Large intestine (tissue), 3 donors: ENCODE data around the gene PRDM1. TPM values are rescaled to one million over a fixed set of nuclear protein-coding genes. Genes with fewer than 3 reads are reported as not detected.

Experiments used
- DNase-seq, 2 donors: peaks; one replicate each; pipeline versions ENCODE4 v3.0.0 to v3.0.0-alpha.2; 2013
- H3K27ac ChIP-seq: one replicate; pipeline ENCODE4 v1.5.1; 2013; ENCODE audit warnings: low read length
- H3K27me3 ChIP-seq: 2 replicates; pipeline ENCODE4 v1.6.1; 2013; ENCODE audit warnings: low read length; ENCODE audit not compliant: control insufficient read depth, insufficient read depth
- H3K36me3 ChIP-seq: 2 replicates; pipeline ENCODE4 v1.6.1; 2013; ENCODE audit warnings: low read length; ENCODE audit not compliant: control insufficient read depth, insufficient read depth
- H3K4me1 ChIP-seq: one replicate; pipeline ENCODE4 v1.6.1; 2013; ENCODE audit warnings: low read length; ENCODE audit not compliant: control insufficient read depth, insufficient read depth
- H3K4me3 ChIP-seq: one replicate; pipeline ENCODE4 v1.5.1; 2013; ENCODE audit warnings: low read length
- H3K9me3 ChIP-seq: one replicate; pipeline ENCODE4 v1.6.1; 2013; ENCODE audit warnings: mild to moderate bottlenecking, low read depth, low read length, moderate library complexity; ENCODE audit not compliant: control insufficient read depth
- WGBS: methylation state at CpG from one replicate; pipeline ENCODE4 v1.1.5; 2013; ENCODE audit warnings: low lambda C conversion rate; ENCODE audit not compliant: insufficient coverage; 5-methylcytosine and 5-hydroxymethylcytosine counted together
- polyA plus RNA-seq: library from polyadenylated mRNA; unstranded; fragments of 120-200 nt; gene quantifications from one replicate; pipeline ENCODE4 v1.2.1, GENCODE V29; 2013

Gene PRDM1
- polyA plus RNA-seq, 1 donor = 48.7 TPM

DNA sequence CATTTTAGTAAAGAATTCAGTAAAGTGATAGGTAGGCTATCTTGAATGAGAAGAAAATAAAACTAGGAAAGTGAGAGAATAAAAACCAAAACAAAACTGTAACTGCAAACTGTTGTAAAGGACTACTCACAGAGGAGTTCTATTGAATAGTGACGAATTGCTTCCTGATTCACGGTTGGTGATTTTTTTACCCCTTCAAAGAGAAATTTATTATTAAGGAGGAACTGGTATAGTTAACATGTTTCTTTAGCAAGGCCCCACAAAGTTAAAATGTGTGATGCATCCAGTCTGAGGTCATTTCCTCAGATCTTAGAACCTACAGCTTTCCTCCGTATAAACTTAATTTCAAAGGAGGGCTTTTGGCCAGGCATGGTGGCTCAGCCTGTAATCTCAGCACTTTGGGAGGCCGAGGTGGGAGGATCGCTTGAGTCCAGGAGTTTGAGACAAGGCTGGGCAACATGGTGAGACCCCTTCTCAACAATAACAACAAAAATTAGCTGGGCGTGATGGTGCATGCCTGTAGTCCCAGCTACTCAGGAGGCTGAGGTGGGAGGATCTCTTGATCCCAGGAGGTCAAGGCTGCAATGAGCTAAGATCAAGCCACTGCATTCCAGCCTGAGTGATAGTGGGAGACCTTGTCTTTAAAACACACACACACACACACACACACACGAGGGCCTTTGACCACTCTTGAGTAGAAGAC lies 8.3 kb downstream of the PRDM1 start:
- Histone ChIP-seq H3K9me3 (no peaks in the 10 kb centered on the region), H3K4me3 (no peak overlapping the region), H3K36me3 (peaks cover 50% of the 10 kb centered on the region), H3K4me1 (peaks cover 22% of the 10 kb centered on the region), H3K27ac (no peak overlapping the region), H3K27me3 (no peaks in the 10 kb centered on the region)
- WGBS = no CpG with 5 or more reads among the region's 7 CpGs
- DNase-seq = no peak

DNA sequence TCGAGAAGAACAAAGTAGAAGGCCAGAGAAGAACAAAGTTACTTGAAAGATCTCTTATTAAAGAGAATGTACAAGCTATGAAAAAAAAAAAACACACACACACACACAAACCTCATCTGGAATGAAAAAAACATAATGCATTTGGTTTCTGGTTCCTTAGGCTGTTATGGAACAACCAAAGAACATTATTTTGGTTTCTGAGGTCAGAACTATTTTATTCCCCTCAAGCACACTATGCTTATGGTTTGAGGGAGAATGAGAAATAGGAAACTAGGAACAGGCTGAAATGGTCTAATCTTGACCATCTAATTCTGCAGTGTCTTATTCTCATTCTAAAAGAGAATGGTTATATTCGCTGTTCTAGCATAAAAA lies 8.8 kb downstream of the PRDM1 start:
- Histone ChIP-seq H3K27ac (no peak overlapping the region), H3K4me3 (no peak overlapping the region), H3K4me1 (peaks cover 22% of the 10 kb centered on the region), H3K36me3 (peaks cover 53% of the 10 kb centered on the region), H3K27me3 (no peaks in the 10 kb centered on the region), H3K9me3 (no peaks in the 10 kb centered on the region)
- no CpG with 5 or more reads among the region's 2 CpGs for WGBS
- no peak for DNase-seq

DNA sequence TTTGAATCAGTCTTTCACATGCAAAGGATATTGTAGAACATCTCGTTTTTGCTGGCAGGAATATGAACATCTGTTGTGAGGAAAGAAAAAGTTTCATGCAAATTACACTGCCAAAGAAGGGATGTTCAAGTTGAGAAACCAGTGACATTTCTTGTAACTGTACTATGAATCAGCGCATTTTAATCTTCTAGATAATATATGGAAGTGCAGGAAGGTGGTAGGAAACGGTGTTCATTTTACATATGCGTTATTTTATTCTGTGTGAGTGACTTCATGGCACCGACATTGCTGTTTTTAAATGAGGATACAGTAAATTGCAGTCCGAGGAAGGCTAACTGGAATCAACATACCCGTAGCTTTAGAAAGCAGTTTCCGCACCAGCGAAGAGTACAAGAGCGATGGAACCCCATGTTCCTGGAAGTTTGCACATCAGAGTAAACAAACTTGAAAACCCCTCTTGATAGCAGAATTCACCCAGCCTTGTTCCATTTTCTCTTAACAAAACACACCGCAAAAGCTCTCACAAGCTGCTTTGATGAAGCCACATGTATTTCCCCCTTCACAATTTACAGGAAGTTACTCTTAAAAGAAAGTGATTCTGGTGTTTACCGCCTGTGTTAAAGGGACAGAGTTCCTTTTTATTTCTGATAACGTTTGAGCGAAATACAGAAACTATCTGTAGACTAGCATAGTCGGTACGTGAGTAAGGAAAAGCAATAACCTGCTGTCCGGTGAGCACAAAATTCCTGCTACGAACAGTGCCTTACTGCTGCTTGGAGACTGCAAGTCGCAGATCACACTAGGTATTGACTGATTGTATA lies 11.5 kb downstream of the PRDM1 start:
- no peaks in the 10 kb centered on the region for H3K27me3 ChIP-seq
- peaks cover 51% of the 10 kb centered on the region for H3K36me3 ChIP-seq
- peak overlapping the region; percentile 5 for H3K4me3 ChIP-seq
- peak overlapping the region; percentile 21 for H3K27ac ChIP-seq
- peak in 1 of 2 donors; percentile 71 for DNase-seq
- H3K9me3 ChIP-seq = no peaks in the 10 kb centered on the region
- H3K4me1 ChIP-seq = peaks cover 22% of the 10 kb centered on the region
- 25% methylated on average over 4 of the region's 19 CpGs for WGBS

DNA sequence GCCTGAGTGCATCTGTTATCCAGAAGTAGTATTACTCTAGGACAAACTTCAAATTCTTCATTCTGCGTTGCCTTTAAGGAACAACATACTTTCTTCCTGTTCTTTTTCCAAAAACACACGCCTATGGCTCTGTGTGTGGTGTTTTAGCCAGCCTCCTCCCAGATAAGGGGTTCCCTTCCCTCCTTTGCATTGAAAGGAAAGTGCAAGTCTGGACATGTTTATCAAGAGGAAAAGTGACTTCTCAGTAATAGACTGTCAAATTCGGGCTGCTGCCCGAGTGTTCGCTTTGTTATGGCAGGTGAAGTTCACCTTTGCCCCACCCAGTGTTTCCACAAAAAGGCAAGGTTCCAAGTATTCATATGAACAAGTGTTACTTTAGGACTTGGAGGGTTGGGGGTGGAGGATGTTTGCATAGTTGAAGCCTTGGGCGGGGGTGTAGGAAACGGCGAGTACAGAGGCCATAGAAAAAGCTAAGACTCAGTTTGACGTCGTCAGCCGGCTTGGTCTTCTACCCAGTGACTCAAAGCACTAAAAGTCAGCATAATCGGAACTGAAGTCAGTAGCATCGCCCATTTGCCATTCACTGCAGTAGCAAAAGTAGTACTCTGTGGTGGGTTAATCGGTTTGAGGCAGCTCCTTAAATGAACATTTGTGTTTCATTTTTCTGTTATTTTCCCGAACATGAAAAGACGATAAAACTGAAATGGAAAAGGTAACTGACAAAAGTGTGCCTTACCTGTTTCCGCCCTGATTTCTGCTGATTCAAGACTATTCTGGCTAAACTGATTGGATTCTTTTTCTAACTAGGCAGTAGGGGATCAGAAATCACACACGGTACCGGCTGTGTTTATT lies 12.5 kb downstream of the PRDM1 start:
- H3K4me1 ChIP-seq = peaks cover 22% of the 10 kb centered on the region
- H3K9me3 ChIP-seq = no peaks in the 10 kb centered on the region
- H3K27me3 ChIP-seq = no peaks in the 10 kb centered on the region
- H3K36me3 ChIP-seq = peaks cover 56% of the 10 kb centered on the region
- 83% methylated on average over 2 of the region's 19 CpGs for WGBS
- H3K27ac ChIP-seq = peak overlapping the region; percentile 21
- H3K4me3 ChIP-seq = no peak overlapping the region
- DNase-seq = peak; percentile 42 to 74

DNA sequence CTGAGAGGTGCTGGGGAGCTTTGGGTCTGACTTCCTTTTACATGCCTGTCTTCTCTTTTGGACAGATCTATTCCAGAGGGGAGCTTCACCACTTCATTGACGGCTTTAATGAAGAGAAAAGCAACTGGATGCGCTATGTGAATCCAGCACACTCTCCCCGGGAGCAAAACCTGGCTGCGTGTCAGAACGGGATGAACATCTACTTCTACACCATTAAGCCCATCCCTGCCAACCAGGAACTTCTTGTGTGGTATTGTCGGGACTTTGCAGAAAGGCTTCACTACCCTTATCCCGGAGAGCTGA lies 13.1 kb downstream of the PRDM1 start:
- DNase-seq = no peak
- Histone ChIP-seq H3K9me3 (no peaks in the 10 kb centered on the region), H3K27ac (peak overlapping the region; percentile 21), H3K4me1 (peaks cover 22% of the 10 kb centered on the region), H3K27me3 (no peaks in the 10 kb centered on the region), H3K4me3 (no peak overlapping the region), H3K36me3 (peaks cover 58% of the 10 kb centered on the region)
- no CpG with 5 or more reads among the region's 7 CpGs for WGBS

DNA sequence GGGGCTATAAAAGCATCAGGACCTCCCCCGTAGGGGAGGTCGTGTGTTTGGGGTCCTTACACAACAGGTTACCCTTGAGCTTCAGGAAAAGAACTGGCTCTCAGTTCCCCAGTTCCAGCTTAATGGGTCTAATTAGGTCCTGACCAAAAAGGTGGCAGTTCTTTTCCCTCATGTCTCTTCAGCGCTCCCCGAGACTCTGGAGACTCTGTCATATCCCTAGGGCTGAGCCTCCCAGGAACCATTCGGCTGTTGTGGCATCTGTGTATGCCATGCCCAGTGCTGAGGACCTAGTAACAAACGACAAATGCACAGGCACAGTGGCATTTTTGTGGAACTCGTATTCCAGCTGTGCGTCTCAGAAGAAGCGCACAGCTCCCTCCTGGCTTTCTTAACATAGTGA lies 14.6 kb downstream of the PRDM1 start:
- Histone ChIP-seq H3K27ac (no peak overlapping the region), H3K27me3 (no peaks in the 10 kb centered on the region), H3K36me3 (peaks cover 65% of the 10 kb centered on the region), H3K4me1 (peaks cover 22% of the 10 kb centered on the region), H3K9me3 (no peaks in the 10 kb centered on the region), H3K4me3 (no peak overlapping the region)
- WGBS = no CpG with 5 or more reads among the region's 9 CpGs
- DNase-seq = no peak

GRCh38 chr6:106101466-106101865 lies 15.3 kb downstream of the PRDM1 start:
- no peak overlapping the region for H3K27ac ChIP-seq
- no peak for DNase-seq
- no peaks in the 10 kb centered on the region for H3K27me3 ChIP-seq
- 100% methylated on average over 1 of the region's 3 CpGs for WGBS
- H3K9me3 ChIP-seq = no peaks in the 10 kb centered on the region
- H3K36me3 ChIP-seq = peaks cover 66% of the 10 kb centered on the region
- H3K4me1 ChIP-seq = peaks cover 18% of the 10 kb centered on the region
- no peak overlapping the region for H3K4me3 ChIP-seq

GRCh38 chr6:106102034-106102433 lies 15.9 kb downstream of the PRDM1 start:
- no peak for DNase-seq
- peaks cover 71% of the 10 kb centered on the region for H3K36me3 ChIP-seq
- H3K27me3 ChIP-seq = no peaks in the 10 kb centered on the region
- WGBS = no CpG with 5 or more reads among the region's 5 CpGs
- H3K4me1 ChIP-seq = peaks cover 16% of the 10 kb centered on the region
- H3K27ac ChIP-seq = no peak overlapping the region
- H3K9me3 ChIP-seq = no peaks in the 10 kb centered on the region
- H3K4me3 ChIP-seq = no peak overlapping the region

DNA sequence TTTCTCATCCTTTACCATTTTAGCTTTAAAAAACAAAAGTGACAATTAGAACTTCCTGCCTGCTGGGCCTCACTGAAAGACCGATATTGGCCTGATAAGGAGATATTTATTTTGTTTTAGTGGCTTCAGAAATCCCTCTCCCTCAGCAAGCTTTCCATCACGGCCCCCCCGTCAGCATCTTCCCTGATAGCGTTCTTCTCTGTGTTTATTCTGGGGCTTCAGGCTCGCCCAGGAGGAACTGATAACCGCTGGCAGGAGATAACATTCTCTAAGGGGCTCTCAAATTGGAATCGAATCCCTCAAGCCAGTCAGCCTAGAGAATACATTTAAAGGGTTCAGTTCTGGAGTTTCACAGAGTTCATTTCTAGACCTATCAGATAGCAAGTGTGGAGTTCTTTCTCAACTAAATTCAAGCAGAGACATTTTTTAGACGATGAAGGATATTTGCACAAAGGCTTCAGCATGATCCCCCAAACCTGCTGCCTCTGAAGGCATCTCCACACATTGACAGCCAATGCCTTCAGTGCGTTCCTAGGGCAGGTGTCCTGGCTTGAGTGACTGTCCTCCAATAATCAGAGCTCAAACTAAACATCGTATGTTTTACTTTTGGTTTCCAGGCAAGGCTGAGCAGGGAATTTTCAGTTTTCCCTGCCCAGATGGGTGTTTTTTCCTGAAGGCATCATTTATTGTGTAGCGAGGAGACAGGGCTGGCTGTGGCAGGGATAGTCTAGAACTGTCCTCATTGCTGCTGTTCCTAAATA lies 17.0 kb downstream of the PRDM1 start:
- WGBS = no CpG with 5 or more reads among the region's 11 CpGs
- H3K4me3 ChIP-seq = no peak overlapping the region
- H3K27me3 ChIP-seq = no peaks in the 10 kb centered on the region
- no peak overlapping the region for H3K27ac ChIP-seq
- no peaks in the 10 kb centered on the region for H3K9me3 ChIP-seq
- no peak for DNase-seq
- peaks cover 71% of the 10 kb centered on the region for H3K36me3 ChIP-seq
- H3K4me1 ChIP-seq = peaks cover 5% of the 10 kb centered on the region

GRCh38 chr6:106103728-106104109 lies 17.6 kb downstream of the PRDM1 start:
- Histone ChIP-seq H3K27me3 (no peaks in the 10 kb centered on the region), H3K4me1 (peaks cover under 1% of the 10 kb centered on the region), H3K27ac (no peak overlapping the region), H3K36me3 (peaks cover 76% of the 10 kb centered on the region), H3K4me3 (no peak overlapping the region), H3K9me3 (no peaks in the 10 kb centered on the region)
- whole genome bisulfite sequencing = 100% methylated on average over 2 of the region's 9 CpGs
- no peak for DNase-seq
